ENCODE results near the gene COPB1.

GRCh38 chr11:14448240-14448639, 51.4 kb downstream of the COPB1 start:
- TF ChIP-seq, protein P1, sequence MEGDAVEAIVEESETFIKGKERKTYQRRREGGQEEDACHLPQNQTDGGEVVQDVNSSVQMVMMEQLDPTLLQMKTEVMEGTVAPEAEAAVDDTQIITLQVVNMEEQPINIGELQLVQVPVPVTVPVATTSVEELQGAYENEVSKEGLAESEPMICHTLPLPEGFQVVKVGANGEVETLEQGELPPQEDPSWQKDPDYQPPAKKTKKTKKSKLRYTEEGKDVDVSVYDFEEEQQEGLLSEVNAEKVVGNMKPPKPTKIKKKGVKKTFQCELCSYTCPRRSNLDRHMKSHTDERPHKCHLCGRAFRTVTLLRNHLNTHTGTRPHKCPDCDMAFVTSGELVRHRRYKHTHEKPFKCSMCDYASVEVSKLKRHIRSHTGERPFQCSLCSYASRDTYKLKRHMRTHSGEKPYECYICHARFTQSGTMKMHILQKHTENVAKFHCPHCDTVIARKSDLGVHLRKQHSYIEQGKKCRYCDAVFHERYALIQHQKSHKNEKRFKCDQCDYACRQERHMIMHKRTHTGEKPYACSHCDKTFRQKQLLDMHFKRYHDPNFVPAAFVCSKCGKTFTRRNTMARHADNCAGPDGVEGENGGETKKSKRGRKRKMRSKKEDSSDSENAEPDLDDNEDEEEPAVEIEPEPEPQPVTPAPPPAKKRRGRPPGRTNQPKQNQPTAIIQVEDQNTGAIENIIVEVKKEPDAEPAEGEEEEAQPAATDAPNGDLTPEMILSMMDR (conservative IDR thresholded peaks at IDR 0.05): no peak
- TF ChIP-seq ZFX (IDR thresholded peaks at IDR 0.05): no peak

All from C4-2B (cell line).